A673 (cell line): Measurements from ENCODE around the gene SERPINB1. TPM values are rescaled to one million over a fixed set of nuclear protein-coding genes. Genes with fewer than 3 reads are reported as not detected.

Source experiments
- BruUV-seq: library from RNA; stranded (reverse); fragments of 400-500 nt; replicated peaks from 2 replicates; lab custom pipeline; 2021; lab: Mats Ljungman, UMichigan
- CTCF ChIA-PET: fragments of 300-600 bp; sonication (Branson Sonifier 250); formaldehyde crosslinking; loops from one replicate; lab custom pipeline; 2022; ENCODE audit warnings: antibody characterized with exemption; lab: Charles Lee
- POLR2A ChIA-PET: fragments of 300-600 bp; sonication (Branson Sonifier 250); formaldehyde crosslinking; loops from one replicate; lab custom pipeline; 2022; ENCODE audit warnings: antibody characterized with exemption; ENCODE audit not compliant: low non-redundant PET; lab: Charles Lee
- DNase-seq: peaks from one replicate; pipeline ENCODE4 v3.0.0-alpha.2; 2015; ENCODE audit warnings: low spot score
- H3K27ac ChIP-seq: fragments of 200-600 bp; sonication (generic); 2 replicates; pipeline ENCODE4 v1.5.1; 2016; ENCODE audit warnings: mixed run types, low read depth, mild to moderate bottlenecking, mixed read lengths, antibody characterized with exemption, low read length; ENCODE audit not compliant: poor library complexity, severe bottlenecking
- H3K27me3 ChIP-seq: fragments of 200-600 bp; sonication (generic); replicated peaks from 2 replicates; pipeline ENCODE4 v1.6.1; 2017; ENCODE audit warnings: mixed run types, low read depth, mild to moderate bottlenecking, mixed read lengths, antibody characterized with exemption, low read length; ENCODE audit not compliant: insufficient read depth, poor library complexity
- H3K36me3 ChIP-seq: fragments of 200-600 bp; sonication (generic); 2 replicates; pipeline ENCODE4 v1.6.1; 2016; ENCODE audit warnings: mixed run types, mild to moderate bottlenecking, mixed read lengths, antibody characterized with exemption, low read length; ENCODE audit not compliant: insufficient read depth, poor library complexity, severe bottlenecking
- H3K4me1 ChIP-seq: fragments of 200-600 bp; sonication (generic); 2 replicates; pipeline ENCODE4 v1.6.1; 2017; ENCODE audit warnings: mixed run types, mild to moderate bottlenecking, mixed read lengths, antibody characterized with exemption, low read length; ENCODE audit not compliant: insufficient read depth, poor library complexity, severe bottlenecking
- H3K4me3 ChIP-seq: fragments of 200-600 bp; sonication (generic); 2 replicates; pipeline ENCODE4 v1.5.1; 2016; ENCODE audit warnings: low read depth, mixed run types, mild to moderate bottlenecking, mixed read lengths, low read length; ENCODE audit not compliant: poor library complexity, severe bottlenecking
- H3K9me3 ChIP-seq: fragments of 200-600 bp; sonication (generic); 2 replicates; pipeline ENCODE4 v1.6.1; 2016; ENCODE audit warnings: mixed run types, low read depth, mild to moderate bottlenecking, mixed read lengths, antibody characterized with exemption, low read length; ENCODE audit not compliant: poor library complexity, severe bottlenecking
- EZH2 ChIP-seq: fragments of 200-600 bp; sonication (generic); IDR thresholded peaks from 2 replicates; pipeline ENCODE4 v1.6.1; 2017; ENCODE audit warnings: borderline replicate concordance, low read depth, mild to moderate bottlenecking, mixed read lengths, antibody characterized with exemption, low read length; ENCODE audit not compliant: poor library complexity, severe bottlenecking
- intact Hi-C: fragments of 100-400 bp; cut with micrococcal nuclease; formaldehyde crosslinking; loops from one replicate; pipeline ENCODE4 v1.10.0; 2022; ENCODE audit not compliant: unreplicated experiment
- total RNA-seq: library from RNA; stranded (reverse); gene quantifications from 2 replicates; pipeline ENCODE4 v1.2.3, GENCODE V29; 2021
- TF ChIP-seq, protein P1 (sequence below): fragments of 300-800, 200-600 bp; sonication (generic); conservative IDR thresholded peaks from 2 replicates; pipeline ENCODE4 v1.5.1; 2017; ENCODE audit warnings: low read depth, mild to moderate bottlenecking, antibody characterized with exemption, low read length, moderate library complexity, mixed read lengths

The SERPINB1 gene
- total RNA-seq, 1 experiment from 2014 or later: 1.3 TPM

DNA sequence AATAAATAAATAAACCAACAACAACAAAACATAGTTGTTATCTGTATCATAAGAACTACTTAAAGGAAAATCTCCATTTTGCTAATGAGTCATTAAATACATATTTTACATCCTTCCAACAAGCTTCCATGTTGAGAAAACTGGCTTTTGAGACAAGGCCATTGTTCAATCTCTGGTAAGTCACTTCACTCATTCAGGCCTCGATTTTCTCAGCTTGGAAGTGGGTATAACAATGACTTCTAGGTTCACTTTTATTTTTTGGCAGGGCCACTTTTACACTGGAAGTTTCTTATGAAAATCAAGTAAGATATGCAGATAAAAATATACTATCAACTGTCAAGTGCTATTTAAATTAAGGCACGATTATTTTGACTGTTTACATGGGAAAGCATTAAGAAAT lies 46.5 kb downstream of the SERPINB1 start:
- TF ChIP-seq, protein P1, sequence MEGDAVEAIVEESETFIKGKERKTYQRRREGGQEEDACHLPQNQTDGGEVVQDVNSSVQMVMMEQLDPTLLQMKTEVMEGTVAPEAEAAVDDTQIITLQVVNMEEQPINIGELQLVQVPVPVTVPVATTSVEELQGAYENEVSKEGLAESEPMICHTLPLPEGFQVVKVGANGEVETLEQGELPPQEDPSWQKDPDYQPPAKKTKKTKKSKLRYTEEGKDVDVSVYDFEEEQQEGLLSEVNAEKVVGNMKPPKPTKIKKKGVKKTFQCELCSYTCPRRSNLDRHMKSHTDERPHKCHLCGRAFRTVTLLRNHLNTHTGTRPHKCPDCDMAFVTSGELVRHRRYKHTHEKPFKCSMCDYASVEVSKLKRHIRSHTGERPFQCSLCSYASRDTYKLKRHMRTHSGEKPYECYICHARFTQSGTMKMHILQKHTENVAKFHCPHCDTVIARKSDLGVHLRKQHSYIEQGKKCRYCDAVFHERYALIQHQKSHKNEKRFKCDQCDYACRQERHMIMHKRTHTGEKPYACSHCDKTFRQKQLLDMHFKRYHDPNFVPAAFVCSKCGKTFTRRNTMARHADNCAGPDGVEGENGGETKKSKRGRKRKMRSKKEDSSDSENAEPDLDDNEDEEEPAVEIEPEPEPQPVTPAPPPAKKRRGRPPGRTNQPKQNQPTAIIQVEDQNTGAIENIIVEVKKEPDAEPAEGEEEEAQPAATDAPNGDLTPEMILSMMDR: no peak
- no peak for TF ChIP-seq EZH2
- Histone ChIP-seq H3K4me1 (peaks cover 40% of the 10 kb centered on the region), H3K9me3 (no peaks in the 10 kb centered on the region), H3K4me3 (no peak overlapping the region), H3K27ac (no peak overlapping the region), H3K27me3 (no peaks in the 10 kb centered on the region), H3K36me3 (no peaks in the 10 kb centered on the region)
- POLR2A ChIA-PET: no interaction called here
- intact Hi-C loops: no loop called here
- CTCF ChIA-PET: interaction anchor here (0.6 kb wide), 1 partner anchor 55 kb away, joined by 3 read pairs; no protein-coding TSS in a partner anchor
- BruUV-seq: no TSS peak
- DNase-seq: no peak

DNA sequence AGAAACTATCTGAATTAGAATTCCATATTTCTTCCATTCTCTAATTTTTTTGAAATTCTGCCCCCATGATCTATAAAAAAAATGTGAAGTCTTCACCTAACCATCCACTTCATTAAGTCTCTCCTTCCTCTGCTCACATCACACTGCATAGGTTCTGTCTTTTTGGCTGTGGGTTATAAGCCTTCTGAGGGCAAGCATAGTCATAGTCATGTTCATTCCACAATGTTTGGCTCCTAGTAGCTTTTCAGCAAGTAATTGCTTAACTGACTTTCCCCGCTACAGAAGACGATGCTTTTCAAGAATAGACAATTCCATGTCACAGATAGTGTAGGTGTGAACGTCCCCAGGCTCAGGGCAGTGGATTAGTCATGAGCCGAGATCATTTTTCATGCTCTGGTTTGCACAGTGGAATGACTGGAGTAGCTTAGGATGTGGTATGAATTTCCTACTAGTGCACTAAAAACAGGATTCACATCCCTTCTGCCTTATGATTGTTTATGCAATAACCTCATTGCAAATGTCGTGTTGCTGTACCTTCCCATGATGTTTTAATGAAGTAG lies 47.4 kb downstream of the SERPINB1 start:
- BruUV-seq: no TSS peak
- intact Hi-C loops: loop anchor here (5.0 kb wide), 2 partner anchors 118 to 193 kb away; no protein-coding TSS in a partner anchor
- POLR2A ChIA-PET: no interaction called here

DNA sequence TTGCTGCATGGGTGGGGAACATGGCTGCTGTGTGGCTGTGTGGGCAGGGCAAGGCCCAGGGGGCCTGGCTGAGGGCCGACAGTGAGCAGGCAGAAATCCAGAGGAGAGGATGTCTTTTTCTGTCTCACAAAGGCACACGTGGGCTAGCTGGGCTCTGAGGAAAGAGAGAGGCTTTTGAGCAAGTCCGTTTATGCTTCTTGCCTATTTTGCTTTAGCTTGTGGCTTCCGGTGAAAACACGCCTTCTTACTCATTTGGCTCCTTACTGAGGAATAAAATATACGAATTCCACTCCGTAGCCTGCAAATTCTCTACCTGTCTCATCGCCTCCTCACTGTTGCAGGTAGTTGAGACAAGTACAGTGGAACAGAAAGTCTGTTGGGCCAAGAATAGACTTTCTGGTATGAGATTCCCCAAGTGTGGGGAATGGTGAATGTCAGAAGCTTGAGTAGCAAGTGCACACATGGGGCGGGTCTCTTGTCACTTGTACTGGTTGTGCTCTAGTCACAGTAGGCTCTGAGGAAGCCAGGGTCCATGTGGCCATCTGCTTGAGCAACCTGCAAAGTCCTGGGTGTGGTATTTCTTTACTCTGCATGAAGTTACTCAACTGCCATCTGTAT lies 48.0 kb downstream of the SERPINB1 start:
- Histone ChIP-seq H3K27ac (peak overlapping the region; percentile 64), H3K27me3 (no peaks in the 10 kb centered on the region), H3K9me3 (no peaks in the 10 kb centered on the region), H3K4me3 (no peak overlapping the region), H3K36me3 (no peaks in the 10 kb centered on the region), H3K4me1 (peaks cover 25% of the 10 kb centered on the region)
- BruUV-seq: no TSS peak
- intact Hi-C loops: loop anchor here (2.0 to 5.0 kb wide), 3 partner anchors 53 to 194 kb away; no protein-coding TSS in a partner anchor
- POLR2A ChIA-PET: no interaction called here
- peak; percentile 45 for DNase-seq
- CTCF ChIA-PET: no interaction called here
- TF ChIP-seq EZH2: no peak
- TF ChIP-seq, protein P1: no peak

More for the DNA sequence above, 47.4 kb downstream of the SERPINB1 start:
- Histone ChIP-seq H3K27me3 (no peaks in the 10 kb centered on the region), H3K4me1 (peaks cover 31% of the 10 kb centered on the region), H3K36me3 (no peaks in the 10 kb centered on the region), H3K4me3 (no peak overlapping the region), H3K27ac (peak overlapping the region; percentile 64), H3K9me3 (no peaks in the 10 kb centered on the region)
- TF ChIP-seq EZH2: no peak
- CTCF ChIA-PET: no interaction called here
- no peak for DNase-seq
